Activated CD8-positive, alpha-beta T cell treated with anti-CD3 and anti-CD28 coated beads for 36 hours (primary cell): Measurements from ENCODE around the gene BCAR1. TPM values are rescaled to one million over a fixed set of nuclear protein-coding genes. Genes with fewer than 3 reads are reported as not detected.
"Not testable (repeated sequence)": the region's sequence is repeated elsewhere in the genome, so short reads cannot be mapped to it uniquely, and the experiment has no call there.

Experiments
- ATAC-seq: fragments of 200-7000 bp; cut with Tn5 transposase; one replicate; pipeline ENCODE4 v1.10.0; 2021; ENCODE audit warnings: mild to moderate bottlenecking, moderate library complexity
- CTCF ChIA-PET: fragments of 350-600 bp; sonication (Branson Sonifier 250); formaldehyde crosslinking; loops from one replicate; lab custom pipeline; 2021; ENCODE audit warnings: antibody characterized with exemption; lab: Charles Lee
- POLR2A ChIA-PET: fragments of 350-600 bp; sonication (Branson Sonifier 250); formaldehyde crosslinking; loops from one replicate; lab custom pipeline; 2021; ENCODE audit warnings: antibody characterized with exemption; lab: Charles Lee
- DNase-seq: peaks from one replicate; pipeline ENCODE4 v3.0.0-alpha.2; 2020
- H3K27ac Mint-ChIP-seq: one replicate; pipeline ENCODE4 v1.8.0; 2021; ENCODE audit warnings: mild to moderate bottlenecking, mixed read lengths
- H3K27me3 Mint-ChIP-seq: one replicate; pipeline ENCODE4 v1.8.0; 2021; ENCODE audit warnings: mixed read lengths
- H3K36me3 Mint-ChIP-seq: one replicate; pipeline ENCODE4 v1.8.0; 2021; ENCODE audit warnings: low read depth, mixed read lengths
- H3K4me1 Mint-ChIP-seq: one replicate; pipeline ENCODE4 v1.8.0; 2021; ENCODE audit warnings: low read depth, mixed read lengths
- H3K4me3 Mint-ChIP-seq: one replicate; pipeline ENCODE4 v1.8.0; 2021; ENCODE audit warnings: mild to moderate bottlenecking, moderate library complexity, mixed read lengths
- H3K9me3 Mint-ChIP-seq: one replicate; pipeline ENCODE4 v1.8.0; 2021; ENCODE audit warnings: mixed read lengths
- intact Hi-C: fragments of 100-400 bp; cut with micrococcal nuclease; formaldehyde crosslinking; loops from one replicate; pipeline ENCODE4 v1.10.0; 2022
- total RNA-seq, 2 experiments: library from RNA; stranded (reverse); gene quantifications; one replicate each; pipeline ENCODE4 v1.2.3, GENCODE V29; 2021
- TF ChIP-seq, protein P1 (sequence below): fragments of 200-600 bp; IDR thresholded peaks from one replicate; pipeline ENCODE4 v1.8.0; 2022; ENCODE audit warnings: antibody characterized with exemption, mild to moderate bottlenecking

The BCAR1 gene
- total RNA-seq, 2 experiments from 2014 or later, result 0.34 to 0.87 TPM

DNA sequence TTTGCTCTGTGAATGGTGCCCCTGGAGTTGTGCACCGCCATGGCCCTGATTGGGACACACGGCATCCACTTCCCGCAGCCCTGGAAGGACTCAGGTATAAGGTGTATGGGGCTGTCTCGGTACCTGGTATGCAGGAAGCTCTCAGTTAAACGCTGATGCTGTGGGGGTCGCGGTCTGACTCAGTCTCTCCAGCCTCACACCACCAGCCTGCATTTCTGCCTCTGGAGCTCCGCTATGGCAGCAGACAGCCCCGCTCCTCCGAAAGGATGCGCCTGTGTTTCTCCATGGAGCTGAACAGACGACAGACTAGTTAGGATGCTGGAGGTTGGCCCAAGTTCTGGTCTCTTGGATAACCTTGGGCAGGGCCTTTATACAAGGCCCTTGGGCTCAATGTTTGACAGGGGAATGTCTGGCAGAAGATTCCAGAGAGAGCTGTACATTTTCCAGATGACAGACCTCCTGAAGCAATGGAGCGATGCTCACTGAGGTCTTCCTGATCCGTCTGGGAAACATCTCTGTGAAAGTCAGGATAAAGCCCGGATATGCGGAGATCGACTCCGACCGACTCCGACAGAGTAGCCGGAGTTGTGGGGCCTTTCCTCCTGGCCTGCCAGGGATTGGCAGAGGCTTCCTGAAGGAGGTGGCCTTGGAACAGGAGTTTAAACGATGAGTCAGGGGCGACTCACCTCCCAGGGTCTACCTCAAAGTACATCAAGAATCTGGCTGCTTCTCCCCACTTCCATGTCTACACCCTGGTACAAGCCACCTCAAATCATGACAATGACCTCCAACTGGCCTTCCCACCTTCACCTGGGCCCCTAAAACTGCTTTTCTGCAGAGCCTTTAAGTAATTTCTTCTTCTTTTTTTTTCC lies 21.9 kb upstream of the BCAR1 start:
- POLR2A ChIA-PET, result interaction anchor here (0.6 kb wide), 1 partner anchor 560 kb away, joined by 3 read pairs; no protein-coding TSS in a partner anchor
- H3K4me1 Mint-ChIP-seq, result peaks cover 3% of the 10 kb centered on the region
- CTCF ChIA-PET, result interaction anchor here (1.0 kb wide), 1 partner anchor 39 kb away, joined by 5 read pairs; no protein-coding TSS in a partner anchor
- no peaks in the 10 kb centered on the region for H3K9me3 Mint-ChIP-seq
- H3K36me3 Mint-ChIP-seq, result no peaks in the 10 kb centered on the region
- H3K27ac Mint-ChIP-seq, result no peak overlapping the region
- ATAC-seq, result no peak
- intact Hi-C loops, result no loop called here
- H3K4me3 Mint-ChIP-seq, result no peak overlapping the region
- TF ChIP-seq, protein P1, sequence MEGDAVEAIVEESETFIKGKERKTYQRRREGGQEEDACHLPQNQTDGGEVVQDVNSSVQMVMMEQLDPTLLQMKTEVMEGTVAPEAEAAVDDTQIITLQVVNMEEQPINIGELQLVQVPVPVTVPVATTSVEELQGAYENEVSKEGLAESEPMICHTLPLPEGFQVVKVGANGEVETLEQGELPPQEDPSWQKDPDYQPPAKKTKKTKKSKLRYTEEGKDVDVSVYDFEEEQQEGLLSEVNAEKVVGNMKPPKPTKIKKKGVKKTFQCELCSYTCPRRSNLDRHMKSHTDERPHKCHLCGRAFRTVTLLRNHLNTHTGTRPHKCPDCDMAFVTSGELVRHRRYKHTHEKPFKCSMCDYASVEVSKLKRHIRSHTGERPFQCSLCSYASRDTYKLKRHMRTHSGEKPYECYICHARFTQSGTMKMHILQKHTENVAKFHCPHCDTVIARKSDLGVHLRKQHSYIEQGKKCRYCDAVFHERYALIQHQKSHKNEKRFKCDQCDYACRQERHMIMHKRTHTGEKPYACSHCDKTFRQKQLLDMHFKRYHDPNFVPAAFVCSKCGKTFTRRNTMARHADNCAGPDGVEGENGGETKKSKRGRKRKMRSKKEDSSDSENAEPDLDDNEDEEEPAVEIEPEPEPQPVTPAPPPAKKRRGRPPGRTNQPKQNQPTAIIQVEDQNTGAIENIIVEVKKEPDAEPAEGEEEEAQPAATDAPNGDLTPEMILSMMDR, result no peak
- H3K27me3 Mint-ChIP-seq, result peaks cover 18% of the 10 kb centered on the region
- no peak for DNase-seq

DNA sequence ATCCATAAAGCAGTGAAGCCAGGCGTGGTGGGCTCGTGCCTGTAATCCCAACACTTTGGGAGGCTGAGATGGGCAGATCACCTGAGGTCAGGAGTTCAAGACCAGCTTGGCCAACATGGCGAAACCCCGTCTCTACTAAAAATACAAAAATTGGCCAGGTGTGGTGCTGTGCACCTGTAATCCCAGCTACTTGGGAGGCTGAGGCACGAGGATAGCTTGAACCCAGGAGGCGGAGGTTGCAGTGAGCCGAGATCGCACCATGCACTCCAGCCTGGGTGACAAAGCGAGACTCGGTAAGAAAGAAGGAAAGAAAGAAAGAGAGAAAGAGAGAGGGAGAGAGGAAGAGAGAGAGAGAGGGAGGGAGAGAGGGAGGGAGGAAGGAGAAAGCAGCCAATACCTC lies 21.2 kb upstream of the BCAR1 start:
- ChIA-PET CTCF (interaction anchor here (1.0 kb wide), 1 partner anchor 39 kb away, joined by 5 read pairs; no protein-coding TSS in a partner anchor), POLR2A (interaction anchor here (0.6 kb wide), 1 partner anchor 560 kb away, joined by 3 read pairs; no protein-coding TSS in a partner anchor)
- H3K36me3 Mint-ChIP-seq, H3K4me1 Mint-ChIP-seq, ATAC-seq, H3K4me3 Mint-ChIP-seq, H3K27ac Mint-ChIP-seq, H3K9me3 Mint-ChIP-seq, DNase-seq, intact Hi-C loops: not testable (repeated sequence)
- H3K27me3 Mint-ChIP-seq, result peaks cover 16% of the 10 kb centered on the region

DNA sequence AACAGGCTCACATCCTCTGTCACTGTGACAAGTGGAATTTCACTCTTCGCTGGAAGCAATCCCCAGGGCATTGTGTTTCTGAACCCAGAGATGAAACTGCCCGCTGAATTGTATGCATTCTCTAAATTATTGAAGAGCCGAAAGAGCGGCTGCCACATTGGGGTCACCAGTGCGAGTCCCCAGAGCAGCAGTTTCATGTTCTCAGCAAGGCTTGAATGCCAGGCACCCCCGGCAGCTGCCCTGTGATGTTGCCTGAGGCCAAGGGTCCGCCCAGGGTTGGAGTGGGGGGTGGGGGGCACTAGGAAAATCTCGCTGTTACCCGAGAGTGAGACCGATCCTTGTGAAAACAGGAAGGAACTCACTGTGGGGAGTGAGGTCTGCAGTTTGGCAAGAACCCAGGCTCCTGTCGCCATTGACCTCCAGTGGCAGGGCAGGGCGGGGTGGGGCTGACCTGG lies 20.7 kb upstream of the BCAR1 start:
- DNase-seq (no peak), ATAC-seq (no peak)
- Mint-ChIP-seq H3K36me3 (no peaks in the 10 kb centered on the region), H3K27ac (no peak overlapping the region), H3K4me1 (peaks cover 3% of the 10 kb centered on the region), H3K9me3 (no peaks in the 10 kb centered on the region), H3K27me3 (peaks cover 12% of the 10 kb centered on the region), H3K4me3 (no peak overlapping the region)
- intact Hi-C loops, result no loop called here
- TF ChIP-seq, protein P1, result no peak
- POLR2A ChIA-PET, result no interaction called here
- CTCF ChIA-PET, result no interaction called here

DNA sequence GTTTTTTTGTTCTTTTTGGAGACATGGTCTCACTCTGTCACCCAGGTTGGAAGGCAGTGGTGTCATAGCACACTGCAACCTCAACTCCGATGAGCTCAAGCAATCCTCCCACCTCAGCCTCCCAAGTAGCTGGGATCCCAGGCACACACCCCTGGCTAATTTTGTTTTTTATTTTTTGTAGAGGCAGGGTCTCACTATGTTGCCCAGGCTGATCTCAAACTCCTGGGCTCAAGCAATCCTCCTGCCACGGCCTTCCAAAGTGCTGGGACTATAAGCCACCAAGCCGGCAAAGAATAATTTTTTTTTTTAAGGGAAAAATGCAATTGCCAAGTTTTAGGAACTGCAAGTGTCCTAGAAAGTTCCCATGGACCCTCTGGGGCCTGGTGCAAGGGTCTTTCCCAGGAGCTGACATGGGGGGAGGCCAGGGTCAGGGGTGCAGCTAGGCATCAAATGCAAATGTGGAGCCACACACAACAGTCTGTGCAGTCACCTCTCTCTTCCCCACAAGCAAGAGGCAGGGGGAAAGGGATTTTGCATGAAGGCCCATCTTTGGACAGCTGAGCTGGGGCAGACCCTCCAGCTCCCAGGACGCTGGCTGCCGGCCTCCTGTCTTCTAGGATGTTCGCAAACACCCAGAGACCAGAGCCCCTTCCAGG lies 20.1 kb upstream of the BCAR1 start:
- DNase-seq (no peak), ATAC-seq (no peak)
- Mint-ChIP-seq H3K27me3 (peaks cover 13% of the 10 kb centered on the region), H3K36me3 (no peaks in the 10 kb centered on the region), H3K9me3 (no peaks in the 10 kb centered on the region), H3K27ac (no peak overlapping the region), H3K4me3 (no peak overlapping the region), H3K4me1 (peaks cover 3% of the 10 kb centered on the region)
- ChIA-PET POLR2A (no interaction called here), CTCF (no interaction called here)
- TF ChIP-seq, protein P1, result no peak
- intact Hi-C loops, result no loop called here

DNA sequence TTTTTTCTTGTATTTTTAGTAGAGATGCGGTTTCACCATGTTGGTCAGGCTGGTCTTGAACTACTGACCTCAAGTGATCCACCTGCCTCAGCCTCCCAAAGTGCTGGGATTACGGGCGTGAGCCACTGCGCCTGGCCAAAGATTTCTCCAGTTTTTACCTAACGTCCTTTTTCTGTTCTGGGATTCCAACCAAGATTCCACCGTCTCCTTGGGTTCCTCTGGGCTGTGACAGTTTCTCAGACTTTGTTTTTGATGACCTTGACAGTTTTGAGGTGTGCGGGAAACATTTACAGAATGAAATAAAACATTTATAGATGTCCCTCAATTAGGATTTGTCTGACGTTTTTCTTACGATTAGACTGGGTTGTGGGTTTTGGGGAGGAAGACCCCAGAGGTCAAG lies 17.9 kb upstream of the BCAR1 start:
- H3K36me3 Mint-ChIP-seq, DNase-seq, intact Hi-C loops, H3K4me1 Mint-ChIP-seq, H3K27ac Mint-ChIP-seq, CTCF ChIA-PET, H3K9me3 Mint-ChIP-seq, H3K4me3 Mint-ChIP-seq, ATAC-seq: not testable (repeated sequence)
- POLR2A ChIA-PET, result interaction anchor here (0.5 kb wide), 1 partner anchor 40 kb away, joined by 3 read pairs; no protein-coding TSS in a partner anchor
- peaks cover 19% of the 10 kb centered on the region for H3K27me3 Mint-ChIP-seq
